GM21526 (cell line): ENCODE data around the gene ST6GAL1.
"Not testable (repeated sequence)": the region's sequence is repeated elsewhere in the genome, so short reads cannot be mapped to it uniquely, and the experiment has no call there.

Experiments
- ATAC-seq: cut with Tn5 transposase; IDR thresholded peaks from one replicate; pipeline ENCODE4 v1.9.1; 2021; ENCODE audit warnings: moderate library complexity; ENCODE audit not compliant: unreplicated experiment, low FRiP score

ST6GAL1 gene

DNA sequence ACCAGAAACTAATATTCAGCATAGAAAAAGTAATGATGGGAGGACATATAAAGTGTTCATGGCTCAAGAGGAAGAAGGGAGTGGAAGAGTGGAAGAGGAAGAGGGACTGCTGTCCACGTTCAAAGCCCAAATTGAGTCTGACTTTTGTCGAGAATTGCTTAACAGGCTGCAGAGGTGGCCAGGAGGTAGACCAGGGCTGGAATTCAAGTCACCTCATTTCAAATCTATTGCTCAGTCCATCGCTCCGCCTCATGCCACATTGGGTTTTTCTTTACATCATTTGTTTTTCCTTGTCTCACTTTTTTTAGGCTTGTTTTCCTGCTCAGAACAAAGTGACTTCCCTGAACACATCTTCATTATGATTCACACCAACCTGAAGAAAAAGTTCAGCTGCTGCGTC lies 112.0 kb downstream of the ST6GAL1 start:
- ATAC-seq = no peak

DNA sequence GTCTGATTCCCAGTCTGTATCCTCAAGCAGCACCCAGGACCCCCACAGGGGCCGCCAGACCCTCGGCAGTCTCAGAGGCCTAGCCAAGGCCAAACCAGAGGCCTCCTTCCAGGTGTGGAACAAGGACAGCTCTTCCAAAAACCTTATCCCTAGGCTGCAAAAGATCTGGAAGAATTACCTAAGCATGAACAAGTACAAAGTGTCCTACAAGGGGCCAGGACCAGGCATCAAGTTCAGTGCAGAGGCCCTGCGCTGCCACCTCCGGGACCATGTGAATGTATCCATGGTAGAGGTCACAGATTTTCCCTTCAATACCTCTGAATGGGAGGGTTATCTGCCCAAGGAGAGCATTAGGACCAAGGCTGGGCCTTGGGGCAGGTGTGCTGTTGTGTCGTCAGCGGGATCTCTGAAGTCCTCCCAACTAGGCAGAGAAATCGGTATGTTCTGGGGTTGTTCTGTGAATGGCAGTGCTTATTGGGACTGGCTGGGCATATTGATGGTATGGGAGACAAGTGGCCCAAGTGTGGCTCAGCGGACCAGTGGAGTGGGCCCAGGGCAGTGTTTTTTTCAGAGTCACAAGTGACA lies 112.6 kb downstream of the ST6GAL1 start:
- ATAC-seq = no peak

DNA sequence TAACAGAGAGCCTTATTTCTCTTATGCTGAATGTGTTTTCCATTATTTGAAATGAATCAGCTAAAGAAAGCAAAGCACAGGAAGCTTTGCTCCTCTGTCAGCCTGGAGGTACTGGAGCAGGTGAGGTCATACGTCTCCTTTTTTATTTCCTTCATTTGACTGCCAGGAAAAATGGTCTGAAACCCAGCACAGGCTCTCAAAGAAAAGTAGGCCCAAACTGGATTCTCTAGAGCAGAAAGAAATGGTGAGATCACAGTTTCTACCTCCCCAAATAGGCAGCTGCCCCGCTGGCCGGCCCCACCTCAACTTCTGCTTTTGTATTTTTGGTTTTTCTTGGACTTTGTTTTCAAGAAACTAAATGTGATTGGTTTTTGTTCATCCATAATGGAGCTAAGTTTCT lies 113.9 kb downstream of the ST6GAL1 start:
- ATAC-seq = peak; percentile 66

DNA sequence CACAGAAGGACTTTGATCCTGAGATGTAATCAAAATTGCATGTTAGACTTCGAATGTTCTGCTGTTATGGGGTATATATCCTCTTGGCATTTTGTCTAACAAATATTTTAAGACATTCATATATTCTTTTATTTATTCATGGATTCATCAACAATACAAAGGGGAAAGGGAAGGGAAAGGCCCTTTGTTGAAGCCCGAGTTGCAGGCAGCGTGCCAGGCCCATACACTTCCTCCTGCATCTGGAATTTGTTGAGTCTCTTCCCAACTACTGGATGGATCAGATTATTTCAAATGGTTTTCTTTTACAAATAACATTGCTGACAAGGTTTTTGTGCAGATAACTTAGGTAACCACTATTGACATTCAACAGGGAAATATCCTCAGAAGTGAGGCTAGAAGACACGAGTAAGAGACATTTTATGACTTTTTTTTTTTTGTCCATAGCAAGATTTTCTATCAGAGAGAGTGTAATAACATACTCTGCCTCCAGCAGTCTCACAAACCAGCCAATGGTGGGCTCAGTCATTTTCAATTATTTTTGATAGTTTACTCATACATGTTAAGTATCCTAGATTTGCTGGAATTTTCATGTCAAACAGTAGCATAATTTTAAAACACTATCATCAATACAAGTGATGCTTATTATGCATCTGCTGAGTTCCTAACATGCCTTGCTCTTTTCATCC lies 114.7 kb downstream of the ST6GAL1 start:
- no peak for ATAC-seq

DNA sequence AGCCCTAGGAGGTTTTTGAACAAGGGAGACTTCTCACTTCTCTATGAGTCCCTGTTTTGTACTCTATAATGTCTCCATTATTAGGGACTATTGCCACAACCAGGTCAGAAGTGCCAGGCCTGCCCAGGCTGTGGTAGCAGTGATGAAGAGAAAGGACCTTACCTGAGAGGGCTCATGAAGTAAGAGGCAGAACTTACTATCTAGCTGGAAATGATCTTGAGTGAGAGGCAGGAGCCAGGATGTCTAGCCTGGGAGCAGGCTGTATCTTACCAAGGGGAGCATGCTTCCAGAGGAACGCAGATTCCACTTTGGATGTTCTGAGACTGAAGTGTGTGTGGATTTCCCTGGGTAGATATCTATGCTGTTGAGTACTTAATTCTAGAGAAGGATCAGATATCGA lies 115.7 kb downstream of the ST6GAL1 start:
- no peak for ATAC-seq

DNA sequence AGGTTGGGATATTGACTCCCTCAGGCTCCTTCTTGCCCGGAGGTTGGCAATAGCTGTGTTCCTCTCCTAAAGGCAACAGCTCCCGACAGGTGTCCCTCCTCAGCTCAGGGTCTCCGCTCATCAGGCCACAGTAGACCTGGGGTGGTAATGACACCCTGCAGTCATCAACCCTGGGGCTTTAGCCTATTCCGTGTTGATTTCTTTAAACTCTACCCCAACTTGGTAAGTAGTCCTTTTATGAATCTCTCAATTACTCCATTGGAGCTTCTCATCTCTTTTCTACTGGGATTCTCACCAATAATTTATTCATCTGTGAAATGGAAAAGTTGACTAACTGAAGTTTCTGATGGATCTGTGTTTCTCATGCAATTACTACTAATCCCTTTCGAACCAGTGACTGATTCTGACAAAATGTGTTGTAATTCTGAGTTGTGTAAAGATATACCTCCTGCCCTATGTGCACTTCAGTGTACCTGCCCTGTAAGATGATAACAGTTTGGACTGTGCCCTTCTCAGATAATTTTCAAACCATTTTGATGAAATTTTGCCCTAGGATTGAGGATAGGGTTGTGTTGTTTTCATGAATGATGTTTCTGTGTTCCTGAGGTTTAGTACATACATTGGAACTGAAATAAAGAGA lies 119.3 kb downstream of the ST6GAL1 start:
- no peak for ATAC-seq

DNA sequence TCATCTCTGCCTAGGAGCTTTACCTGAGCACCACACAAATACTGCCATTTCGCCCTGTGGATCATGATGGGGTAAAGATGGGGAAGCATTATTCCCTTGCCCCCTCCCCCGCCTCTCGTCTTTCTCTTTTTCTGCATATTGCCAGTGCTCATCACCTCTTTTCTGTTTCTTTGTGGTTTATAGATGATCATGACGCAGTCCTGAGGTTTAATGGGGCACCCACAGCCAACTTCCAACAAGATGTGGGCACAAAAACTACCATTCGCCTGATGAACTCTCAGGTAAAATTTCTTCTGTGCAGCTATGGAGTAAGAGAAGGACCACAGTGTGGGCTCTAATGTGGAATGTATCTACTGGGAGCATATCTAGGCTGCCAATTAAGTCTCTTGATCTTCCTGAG lies 120.7 kb downstream of the ST6GAL1 start:
- no peak for ATAC-seq

DNA sequence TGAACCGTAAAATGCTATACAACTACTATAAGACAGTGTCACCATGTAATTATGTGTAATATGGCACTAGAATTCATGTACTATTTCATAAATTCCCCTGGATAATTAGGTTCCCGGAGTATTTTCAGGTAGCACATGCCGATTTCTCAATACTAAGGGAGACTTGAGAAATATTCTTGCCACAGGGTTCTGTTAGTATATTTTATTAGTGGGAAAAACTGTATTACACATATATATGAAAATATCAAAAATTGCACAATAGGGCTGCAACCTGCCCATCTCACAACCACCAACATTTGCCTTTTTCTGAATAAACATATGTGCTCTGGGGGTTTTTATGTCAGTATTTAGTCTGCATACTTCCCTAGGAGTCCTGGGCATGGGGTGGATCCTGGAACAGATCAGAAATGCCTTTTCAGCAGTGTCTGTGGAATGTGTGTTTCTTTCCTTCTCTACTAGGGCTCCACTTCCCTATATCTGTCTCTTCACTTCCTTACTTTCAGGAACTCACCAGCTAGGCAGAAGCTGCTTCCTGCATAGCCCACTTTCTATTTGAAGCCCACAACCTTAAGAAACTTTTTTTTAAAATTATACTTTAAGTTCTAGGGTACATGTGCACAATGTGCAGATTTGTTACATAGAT lies 121.5 kb downstream of the ST6GAL1 start:
- no peak for ATAC-seq

DNA sequence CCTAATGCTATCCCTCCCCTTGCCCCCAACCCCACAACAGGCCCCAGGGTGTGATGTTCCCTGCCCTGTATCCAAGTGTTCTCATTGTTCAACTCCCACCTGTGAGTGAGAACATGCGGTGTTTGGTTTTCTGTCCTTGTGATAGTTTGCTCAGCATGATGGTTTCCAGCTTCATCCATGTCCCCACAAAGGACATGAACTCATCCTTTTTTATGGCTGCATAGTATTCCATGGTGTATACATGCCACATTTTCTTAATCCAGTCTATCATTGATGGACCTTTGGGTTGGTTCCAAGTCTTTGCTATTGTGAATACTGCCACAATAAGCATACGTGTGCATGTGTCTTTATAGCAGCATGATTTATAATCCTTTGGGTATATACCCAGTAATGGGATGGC lies 122.1 kb downstream of the ST6GAL1 start:
- not testable (repeated sequence) for ATAC-seq

DNA sequence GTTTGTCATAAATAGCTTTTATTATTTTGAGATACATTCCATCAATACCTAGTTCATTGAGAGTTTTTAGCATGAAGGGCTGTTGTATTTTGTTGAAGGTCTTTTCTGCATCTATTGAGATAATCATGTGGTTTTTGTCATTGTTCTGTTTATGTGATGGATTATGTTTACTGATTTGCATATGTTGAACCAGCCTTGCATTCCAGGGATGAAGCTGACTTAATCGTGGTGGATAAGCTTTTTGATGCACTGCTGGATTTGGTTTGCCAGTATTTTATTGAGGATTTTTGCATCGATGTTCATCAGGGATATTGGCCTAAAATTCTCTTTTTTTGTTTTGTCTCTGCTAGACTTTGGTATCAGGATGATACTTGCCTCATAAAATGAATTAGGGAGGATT lies 124.1 kb downstream of the ST6GAL1 start:
- not testable (repeated sequence) for ATAC-seq

DNA sequence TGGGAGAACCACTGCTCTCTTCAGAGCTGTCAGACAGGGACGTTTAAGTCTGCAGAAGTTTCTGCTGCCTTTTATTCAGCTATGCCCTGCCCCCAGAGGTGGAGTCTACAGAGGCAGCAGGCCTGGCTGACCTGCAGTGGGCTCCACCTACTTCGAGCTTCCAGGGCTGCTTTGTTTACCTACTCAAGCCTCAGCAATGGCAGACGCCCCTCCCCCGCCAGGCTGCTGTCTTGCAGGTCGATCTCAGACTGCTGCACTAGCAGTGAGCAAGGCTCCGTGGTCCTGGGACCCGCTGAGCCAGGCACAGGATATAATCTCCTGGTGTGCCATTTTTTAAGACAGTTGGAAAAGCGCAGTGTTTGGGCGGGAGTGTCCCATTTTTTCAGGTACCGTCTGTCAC lies 127.5 kb downstream of the ST6GAL1 start:
- ATAC-seq = not testable (repeated sequence)

DNA sequence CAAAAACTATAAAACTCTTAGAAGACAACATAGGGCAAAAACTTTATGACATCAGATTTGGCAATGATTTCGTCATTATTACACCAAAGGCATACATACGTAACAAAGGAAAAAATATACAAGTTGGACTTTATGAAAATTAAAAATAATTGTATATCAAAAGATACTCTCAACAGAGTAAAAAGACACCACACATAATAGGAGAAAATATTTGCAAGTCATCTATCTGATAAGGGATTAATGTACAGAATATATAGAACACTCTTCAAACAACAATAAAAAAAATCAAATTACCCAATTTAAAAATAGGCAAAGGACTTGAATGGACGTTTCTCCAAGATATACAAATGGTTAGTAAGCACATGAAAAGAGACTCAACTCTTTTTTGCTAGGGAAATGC lies 131.4 kb downstream of the ST6GAL1 start:
- no peak for ATAC-seq

DNA sequence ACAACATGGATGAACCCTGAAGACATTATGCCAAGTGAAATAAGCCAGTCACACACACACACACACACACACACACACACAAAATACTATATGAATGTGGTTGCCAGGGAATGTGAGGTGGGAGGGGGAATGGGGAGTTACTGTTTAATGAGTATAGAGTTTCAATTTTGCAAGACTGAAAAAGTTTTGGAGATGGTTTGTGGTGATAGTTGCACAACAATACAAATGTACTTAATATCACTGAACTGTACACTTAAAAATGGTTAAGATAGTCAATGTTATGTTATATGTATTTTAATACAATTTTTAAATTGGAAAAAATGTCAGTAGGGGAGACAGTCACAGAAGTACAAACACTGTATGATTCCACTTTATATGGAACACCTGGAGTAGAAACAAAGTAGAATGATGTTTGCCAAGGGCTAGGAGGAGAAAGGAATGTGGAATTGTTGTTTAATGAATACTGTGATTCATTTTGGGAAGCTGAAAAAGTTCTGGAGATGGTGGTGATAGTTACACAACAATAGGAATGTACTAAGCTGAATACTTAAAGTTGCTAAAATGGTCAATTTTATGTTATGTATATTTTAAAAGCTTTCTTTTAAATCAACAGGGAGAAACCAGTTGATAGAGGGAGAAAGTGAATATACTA lies 132.3 kb downstream of the ST6GAL1 start:
- ATAC-seq = no peak

DNA sequence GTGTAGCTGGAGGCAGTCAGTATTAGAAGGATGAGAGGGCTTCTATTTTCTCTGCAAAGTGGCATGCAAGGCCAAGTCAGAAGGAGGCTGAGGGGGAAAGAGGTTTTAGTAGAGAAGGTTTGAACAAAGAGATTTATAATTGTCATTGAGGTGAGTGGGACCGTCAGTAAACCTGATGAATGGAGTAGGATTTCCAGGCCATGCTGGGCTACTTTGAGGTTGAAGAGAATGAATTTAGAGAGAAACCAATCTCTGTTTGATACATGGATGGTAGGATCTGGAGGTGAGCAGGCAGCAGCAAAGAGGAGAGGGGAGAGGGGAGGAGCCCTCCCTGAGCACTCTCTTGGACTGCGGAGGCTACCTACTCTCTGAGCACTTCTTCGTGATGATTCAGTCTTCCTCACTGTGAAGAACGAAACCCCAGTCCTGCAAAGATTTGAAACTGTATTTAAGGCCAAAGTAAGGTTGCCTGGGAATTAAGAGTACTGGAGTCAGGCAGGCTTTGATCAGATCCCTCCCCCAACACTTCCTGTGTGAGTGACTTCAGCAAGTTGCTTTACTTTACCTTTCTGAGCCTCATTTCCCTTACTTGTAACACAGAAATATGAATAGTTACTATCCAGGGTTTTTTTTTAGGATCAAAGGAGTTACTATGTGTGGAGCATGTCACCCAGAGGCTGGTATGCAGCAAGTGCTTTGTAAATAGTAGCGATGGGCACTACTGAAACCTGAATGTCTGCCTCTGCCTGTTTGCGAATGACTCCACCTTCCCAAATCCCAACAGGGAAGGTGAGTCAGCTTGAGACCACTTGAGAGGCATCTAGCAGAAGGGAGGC lies 133.2 kb downstream of the ST6GAL1 start:
- no peak for ATAC-seq

DNA sequence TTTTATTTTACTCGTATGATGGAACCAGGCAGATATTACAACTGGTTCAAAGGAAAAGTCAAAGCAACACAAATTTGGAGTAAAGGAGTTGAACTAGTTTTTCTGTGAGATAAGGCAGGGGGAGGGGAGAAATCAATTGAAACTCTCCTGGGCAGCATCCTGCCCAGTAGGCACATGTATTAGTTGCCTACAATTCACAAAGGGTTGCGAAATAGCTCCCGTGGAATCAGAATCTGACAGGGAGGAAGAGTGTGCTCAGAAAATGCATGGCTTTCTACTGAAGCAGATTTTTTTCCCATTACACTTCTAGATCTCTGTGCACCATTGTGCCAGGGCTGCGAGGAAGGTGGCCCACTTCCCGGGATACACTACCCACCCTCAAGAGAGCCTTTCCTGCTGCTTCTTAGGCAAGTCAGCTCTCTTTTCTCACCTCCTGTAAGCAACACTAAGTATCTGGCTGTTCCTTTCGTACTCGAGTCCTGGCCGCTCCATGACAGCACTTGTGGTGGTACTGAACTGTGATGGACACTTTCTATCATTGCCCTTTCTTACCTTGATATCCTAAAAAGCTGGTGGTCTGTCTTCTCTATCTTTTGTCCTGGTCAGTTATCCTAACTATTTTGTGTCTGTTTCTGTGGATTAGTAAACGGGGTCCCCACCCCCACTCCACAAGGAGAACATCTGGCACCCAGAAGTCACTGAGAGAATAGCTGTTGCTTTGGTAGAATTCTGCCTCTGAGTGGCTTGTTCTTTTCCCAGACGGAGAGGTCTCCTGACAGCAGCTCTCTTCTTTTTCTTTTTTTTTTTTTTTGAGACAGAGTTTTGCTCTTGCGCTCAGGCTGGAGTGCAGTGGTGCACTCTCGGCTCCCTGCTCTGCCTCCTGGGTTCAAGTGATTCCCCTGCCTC lies 134.1 kb downstream of the ST6GAL1 start:
- peak; percentile 12 for ATAC-seq

DNA sequence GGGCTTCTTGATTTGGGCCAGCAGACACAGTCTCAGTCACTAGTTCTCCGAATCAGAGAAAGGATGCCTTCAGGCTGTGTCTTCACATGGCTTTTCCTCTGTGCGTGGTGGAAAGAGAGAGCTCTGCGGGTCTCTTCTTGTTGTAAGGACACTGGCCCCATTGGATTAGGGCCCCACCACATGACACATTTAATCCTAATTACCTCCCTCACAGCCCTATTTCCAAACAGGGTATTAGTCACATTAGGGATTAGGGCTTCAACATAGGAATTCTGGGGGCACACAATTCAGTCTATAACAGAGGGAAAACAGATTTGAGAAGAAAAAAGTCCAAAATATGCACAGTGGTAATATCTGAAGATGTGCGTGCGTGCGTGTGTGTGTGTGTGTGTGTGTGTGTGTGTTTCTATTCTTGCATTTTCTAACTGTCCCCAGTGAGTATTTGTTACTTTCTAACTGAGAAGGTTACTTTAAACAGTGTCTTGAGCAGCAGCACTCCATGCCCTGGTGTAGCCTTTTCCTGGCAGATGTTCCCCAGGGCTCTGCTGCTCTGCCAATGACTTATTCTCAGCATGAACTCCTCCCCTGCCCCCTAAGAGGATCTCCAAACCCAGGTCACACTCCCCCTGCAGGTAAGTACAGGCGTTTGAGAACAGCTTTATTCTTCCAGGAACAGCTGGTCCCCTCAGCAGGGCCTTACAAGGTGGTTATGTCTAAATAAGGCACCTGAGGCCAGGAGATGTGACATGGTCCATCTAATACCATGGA lies 136.1 kb downstream of the ST6GAL1 start:
- ATAC-seq = no peak

DNA sequence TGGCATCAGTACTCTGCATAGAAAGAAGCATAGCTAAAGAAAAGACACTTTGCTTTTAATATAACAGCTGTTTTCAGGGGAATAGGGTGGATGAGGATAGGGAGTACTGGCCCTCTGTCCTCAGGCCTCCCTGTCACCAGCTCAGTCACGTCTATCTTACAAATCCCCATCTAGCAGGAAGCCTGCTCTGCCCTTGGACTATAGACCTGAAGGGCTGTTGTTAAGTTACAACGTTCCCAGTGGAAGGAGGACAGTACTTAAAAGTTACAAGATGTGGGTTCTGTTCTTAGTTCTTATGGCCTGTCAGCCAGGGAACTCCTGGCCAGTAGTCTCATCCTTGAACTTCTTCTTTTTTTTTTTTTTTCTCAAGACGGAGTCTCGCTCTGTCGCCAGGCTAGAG lies 138.5 kb downstream of the ST6GAL1 start:
- ATAC-seq = no peak

DNA sequence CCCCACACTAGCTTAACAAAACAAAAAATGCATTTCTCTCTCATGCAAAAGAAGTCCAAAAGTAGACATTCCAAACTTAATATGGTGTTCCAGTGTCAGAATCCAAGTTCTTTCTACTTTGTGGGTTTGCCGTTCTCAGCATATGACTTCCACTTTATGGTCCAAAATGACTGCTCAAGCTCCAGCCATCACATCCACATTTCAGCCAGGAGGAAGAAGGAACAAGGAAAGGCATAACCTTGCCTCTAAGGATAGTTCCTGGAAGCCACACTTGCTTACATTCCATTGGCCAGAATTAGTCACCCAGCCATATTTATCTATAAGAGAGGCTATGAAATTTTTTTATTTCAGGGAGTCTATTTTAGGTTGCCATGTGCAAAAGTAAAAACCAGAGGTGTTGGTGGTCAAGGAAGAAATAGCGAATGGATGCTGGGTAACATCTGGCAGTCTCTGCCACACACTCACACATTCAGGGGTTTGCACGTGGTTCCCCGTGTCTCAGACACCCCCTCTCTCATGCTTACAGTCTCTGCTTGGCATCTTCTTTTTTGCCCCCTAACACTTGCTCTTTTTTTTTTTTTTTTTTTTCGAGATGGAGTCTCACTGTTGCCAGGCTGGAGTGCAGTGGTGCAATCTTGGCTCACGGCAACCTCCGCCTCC lies 139.7 kb downstream of the ST6GAL1 start:
- ATAC-seq = no peak
